GM12878 (cell line): Measurements from ENCODE around the gene PRRG1.

Experiments used
- CTCF ChIP-seq, 3 experiments: IDR thresholded peaks in 2 of 3; conservative IDR thresholded peaks in 1 of 3; 2 replicates each; pipeline ENCODE4 v1.5.1; 2011; ENCODE audit warnings: low read depth in 3 of 3, low read length in 3 of 3, mild to moderate bottlenecking in 3 of 3, control low read depth in 2 of 3, moderate library complexity in 2 of 3, inconsistent platforms in 1 of 3, mixed read lengths in 1 of 3; ENCODE audit not compliant: control insufficient read depth in 2 of 3, insufficient read depth in 1 of 3; ENCODE audit errors: extremely low read depth in 1 of 3
- NFIC ChIP-seq: IDR thresholded peaks from 2 replicates; pipeline ENCODE4 v1.6.1; 2012; ENCODE audit warnings: low read depth, mild to moderate bottlenecking, inconsistent platforms, low read length, moderate library complexity
- SIX5 ChIP-seq: IDR thresholded peaks from 2 replicates; pipeline ENCODE4 v1.6.1; 2011; ENCODE audit warnings: mild to moderate bottlenecking, low read depth, low read length, moderate library complexity; ENCODE audit not compliant: severe bottlenecking

- no peak for TF ChIP-seq CTCF (IDR thresholded peaks at IDR 0.05 in 2 of 3, conservative IDR thresholded peaks at IDR 0.05 in 1 of 3; ENCODE audit: control insufficient read depth in 2 of 3, extremely low read depth in 1 of 3, insufficient read depth in 1 of 3, low read depth in 3 of 3, low read length in 3 of 3)
- no peak for TF ChIP-seq NFIC
- TF ChIP-seq SIX5, result no peak
These were observed 113.2 kb downstream of the PRRG1 start for GRCh38 chrX:37462346-37462745.
